ENCODE results near the gene LNX1. TPM values are rescaled to one million over a fixed set of nuclear protein-coding genes. Genes with fewer than 3 reads are reported as not detected.

Gene LNX1
- total RNA-seq, 4 donors from 2014 or later: 0.29 to 12.9 (median 8.8) TPM

DNA sequence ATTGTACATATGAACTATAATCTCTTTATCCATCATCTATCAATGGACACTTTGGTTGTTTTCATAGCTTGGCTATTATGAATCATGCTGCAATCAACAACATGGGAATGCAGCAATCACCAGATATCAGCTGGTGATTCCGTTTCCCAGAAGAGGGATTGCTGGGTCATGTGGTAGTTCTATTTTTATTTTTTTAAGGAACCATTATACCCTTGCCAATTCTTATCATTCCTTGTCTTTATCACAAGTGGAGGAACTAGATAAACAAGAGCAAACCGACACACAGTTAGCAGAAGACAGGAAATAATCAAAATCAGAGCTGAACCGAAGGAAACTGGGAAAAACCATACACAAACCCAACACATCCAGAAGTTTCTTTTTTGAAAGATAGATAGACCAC lies 14.5 kb upstream of the LNX1 start:
- Histone ChIP-seq H3K27me3 (no peaks in the 10 kb centered on the region), H3K4me1 (no peaks in the 10 kb centered on the region), H3K36me3 (no peaks in the 10 kb centered on the region), H3K9me3 (no peaks in the 10 kb centered on the region), H3K4me3 (no peak overlapping the region), H3K27ac (no peak overlapping the region)
- TF ChIP-seq POLR2A (IDR thresholded peaks at IDR 0.05): no peak
- TF ChIP-seq, protein P1, sequence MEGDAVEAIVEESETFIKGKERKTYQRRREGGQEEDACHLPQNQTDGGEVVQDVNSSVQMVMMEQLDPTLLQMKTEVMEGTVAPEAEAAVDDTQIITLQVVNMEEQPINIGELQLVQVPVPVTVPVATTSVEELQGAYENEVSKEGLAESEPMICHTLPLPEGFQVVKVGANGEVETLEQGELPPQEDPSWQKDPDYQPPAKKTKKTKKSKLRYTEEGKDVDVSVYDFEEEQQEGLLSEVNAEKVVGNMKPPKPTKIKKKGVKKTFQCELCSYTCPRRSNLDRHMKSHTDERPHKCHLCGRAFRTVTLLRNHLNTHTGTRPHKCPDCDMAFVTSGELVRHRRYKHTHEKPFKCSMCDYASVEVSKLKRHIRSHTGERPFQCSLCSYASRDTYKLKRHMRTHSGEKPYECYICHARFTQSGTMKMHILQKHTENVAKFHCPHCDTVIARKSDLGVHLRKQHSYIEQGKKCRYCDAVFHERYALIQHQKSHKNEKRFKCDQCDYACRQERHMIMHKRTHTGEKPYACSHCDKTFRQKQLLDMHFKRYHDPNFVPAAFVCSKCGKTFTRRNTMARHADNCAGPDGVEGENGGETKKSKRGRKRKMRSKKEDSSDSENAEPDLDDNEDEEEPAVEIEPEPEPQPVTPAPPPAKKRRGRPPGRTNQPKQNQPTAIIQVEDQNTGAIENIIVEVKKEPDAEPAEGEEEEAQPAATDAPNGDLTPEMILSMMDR (IDR thresholded peaks at IDR 0.05): no peak
- no peak for DNase-seq
- intact Hi-C loops (cut with DNase I; ENCODE audit: low total_unique reads): no loop called here

DNA sequence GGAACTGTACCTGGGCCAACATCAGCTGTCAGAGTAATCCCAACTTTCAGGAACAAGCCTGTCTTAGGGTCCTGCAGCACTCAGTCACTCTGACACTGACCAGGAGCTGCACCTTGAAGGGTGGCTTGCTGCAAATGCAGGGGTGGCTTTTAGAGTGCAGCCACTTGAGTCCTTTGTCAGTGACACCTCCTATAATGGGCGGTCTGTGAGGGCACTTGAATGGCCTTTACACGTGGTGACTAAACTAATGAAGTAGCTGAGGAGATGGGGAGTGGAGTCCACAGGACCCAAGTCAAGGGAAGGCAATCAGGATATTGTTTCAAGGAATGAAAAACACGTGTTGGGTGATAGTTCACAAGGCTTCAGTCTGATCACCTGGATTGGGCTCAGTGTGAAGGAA lies 11.1 kb upstream of the LNX1 start:
- intact Hi-C loops (cut with DNase I; ENCODE audit: low total_unique reads): no loop called here
- H3K9me3 ChIP-seq: no peaks in the 10 kb centered on the region
- no peak overlapping the region for H3K4me3 ChIP-seq
- H3K27me3 ChIP-seq: no peaks in the 10 kb centered on the region
- no peak for DNase-seq
- H3K36me3 ChIP-seq: no peaks in the 10 kb centered on the region
- no peaks in the 10 kb centered on the region for H3K4me1 ChIP-seq
- H3K27ac ChIP-seq: no peak overlapping the region
- TF ChIP-seq POLR2A (IDR thresholded peaks at IDR 0.05): no peak
- TF ChIP-seq, protein P1 (IDR thresholded peaks at IDR 0.05): no peak

DNA sequence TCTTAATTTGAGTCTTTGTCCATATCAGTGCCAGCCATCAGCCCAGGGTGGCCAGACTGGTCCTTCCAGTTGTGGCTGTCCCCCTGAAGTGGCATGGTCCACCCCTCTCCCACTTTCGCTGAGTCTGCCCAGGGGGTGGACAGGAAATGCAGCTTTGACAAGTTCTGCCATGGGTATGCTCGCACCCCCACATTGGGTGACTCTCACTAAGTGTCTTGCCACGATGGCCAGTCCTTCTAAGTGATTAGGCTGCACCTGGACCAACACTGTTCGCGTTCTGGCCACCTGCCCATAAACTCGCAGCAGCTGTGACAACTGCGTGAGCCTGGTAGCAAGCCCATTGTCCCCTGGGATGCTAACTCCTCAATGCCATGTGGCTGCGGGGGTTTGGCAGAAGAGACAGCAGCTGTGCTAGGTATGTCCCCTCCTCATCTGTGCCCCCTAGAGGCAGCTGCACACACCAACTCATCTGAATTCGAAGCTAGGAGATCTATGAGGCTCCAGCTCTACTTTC lies 10.0 kb upstream of the LNX1 start:
- no peak overlapping the region for H3K4me3 ChIP-seq
- intact Hi-C loops (cut with DNase I; ENCODE audit: low total_unique reads): no loop called here
- DNase-seq: no peak

DNA sequence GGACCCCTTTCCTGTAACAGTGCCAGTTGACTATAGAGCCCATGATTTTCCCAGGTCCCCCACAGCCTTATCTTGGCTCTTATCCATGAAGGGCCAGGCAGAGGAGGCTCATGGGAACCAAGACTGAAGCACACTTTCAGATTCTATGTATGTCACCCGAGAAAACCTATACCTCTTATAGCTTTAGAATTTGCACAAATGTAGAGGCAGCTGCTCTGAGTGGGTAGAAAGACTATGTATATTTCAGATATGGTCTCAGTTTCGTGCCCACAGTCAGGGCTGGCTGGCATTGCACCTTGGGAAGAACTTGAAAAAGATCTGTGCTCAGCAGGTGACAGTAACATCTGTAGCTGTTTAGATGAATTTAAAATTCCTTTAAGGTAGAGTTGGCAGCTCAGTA lies 8.3 kb upstream of the LNX1 start:
- no peak for DNase-seq
- Histone ChIP-seq H3K27ac (no peak overlapping the region), H3K27me3 (no peaks in the 10 kb centered on the region), H3K36me3 (no peaks in the 10 kb centered on the region), H3K9me3 (no peaks in the 10 kb centered on the region), H3K4me3 (no peak overlapping the region), H3K4me1 (no peaks in the 10 kb centered on the region)
- no peak for TF ChIP-seq POLR2A (IDR thresholded peaks at IDR 0.05)
- TF ChIP-seq, protein P1 (IDR thresholded peaks at IDR 0.05): no peak
- intact Hi-C loops (cut with DNase I; ENCODE audit: low total_unique reads): no loop called here

More for the DNA sequence above, 10.0 kb upstream of the LNX1 start:
- Histone ChIP-seq H3K9me3 (no peaks in the 10 kb centered on the region), H3K27me3 (no peaks in the 10 kb centered on the region), H3K4me1 (no peaks in the 10 kb centered on the region), H3K27ac (no peak overlapping the region), H3K36me3 (no peaks in the 10 kb centered on the region)
- TF ChIP-seq, protein P1 (IDR thresholded peaks at IDR 0.05): no peak
- TF ChIP-seq POLR2A (IDR thresholded peaks at IDR 0.05): no peak

DNA sequence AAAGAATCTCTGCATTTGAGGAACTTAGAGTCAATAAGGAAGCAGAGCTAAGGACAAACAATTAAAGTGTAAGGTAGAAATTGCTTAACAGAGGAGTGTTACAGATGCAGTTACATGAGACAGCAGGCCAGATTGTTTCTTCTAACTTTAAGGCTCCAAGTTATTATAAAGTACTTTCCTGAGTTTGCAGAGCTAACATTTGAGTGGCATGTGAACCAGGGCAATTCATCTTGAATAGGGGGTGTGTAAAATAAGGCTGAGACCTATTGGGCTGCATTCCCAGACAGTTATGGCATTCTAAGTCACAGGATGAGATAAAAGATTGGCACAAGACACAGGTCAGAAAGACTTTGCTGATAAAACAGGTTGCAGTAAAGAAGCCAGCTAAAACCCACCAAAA lies 7.6 kb upstream of the LNX1 start:
- Histone ChIP-seq H3K36me3 (no peaks in the 10 kb centered on the region), H3K27me3 (no peaks in the 10 kb centered on the region), H3K9me3 (no peaks in the 10 kb centered on the region), H3K4me3 (no peak overlapping the region), H3K4me1 (no peaks in the 10 kb centered on the region), H3K27ac (no peak overlapping the region)
- DNase-seq: no peak
- TF ChIP-seq, protein P1 (IDR thresholded peaks at IDR 0.05): no peak
- intact Hi-C loops (cut with DNase I; ENCODE audit: low total_unique reads): no loop called here
